GM10248 (cell line): ENCODE measurements around the gene MET.

ENCODE experiments used
- CTCF ChIA-PET: fragments of 300-600 bp; sonication (Branson Sonifier 250); formaldehyde crosslinking; extraction: SDS; loops from one replicate; lab custom pipeline; 2021; ENCODE audit warnings: antibody characterized with exemption; lab: Yijun Ruan, JAX
- POLR2A ChIA-PET: fragments of 350-650 bp; sonication (Branson Sonifier 250); formaldehyde crosslinking; extraction: SDS; loops from one replicate; lab custom pipeline; 2020; ENCODE audit warnings: antibody characterized with exemption; lab: Yijun Ruan, JAX
- DNase-seq: peaks from one replicate; pipeline ENCODE4 v3.0.0; 2012; ENCODE audit errors: extremely low spot score
- TF ChIP-seq, protein P1 (sequence below): IDR thresholded peaks from 2 replicates; pipeline ENCODE4 v1.5.1; 2012; ENCODE audit warnings: mild to moderate bottlenecking, low read depth; ENCODE audit errors: extremely low read depth, missing control alignments, control extremely low read depth

MET gene

DNA sequence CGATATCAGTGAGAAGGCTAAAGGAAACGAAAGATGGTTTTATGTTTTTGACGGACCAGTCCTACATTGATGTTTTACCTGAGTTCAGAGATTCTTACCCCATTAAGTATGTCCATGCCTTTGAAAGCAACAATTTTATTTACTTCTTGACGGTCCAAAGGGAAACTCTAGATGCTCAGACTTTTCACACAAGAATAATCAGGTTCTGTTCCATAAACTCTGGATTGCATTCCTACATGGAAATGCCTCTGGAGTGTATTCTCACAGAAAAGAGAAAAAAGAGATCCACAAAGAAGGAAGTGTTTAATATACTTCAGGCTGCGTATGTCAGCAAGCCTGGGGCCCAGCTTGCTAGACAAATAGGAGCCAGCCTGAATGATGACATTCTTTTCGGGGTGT, 27.7 kb downstream of the MET start:
- ChIA-PET CTCF (no interaction called here), POLR2A (no interaction called here)
- TF ChIP-seq, protein P1, sequence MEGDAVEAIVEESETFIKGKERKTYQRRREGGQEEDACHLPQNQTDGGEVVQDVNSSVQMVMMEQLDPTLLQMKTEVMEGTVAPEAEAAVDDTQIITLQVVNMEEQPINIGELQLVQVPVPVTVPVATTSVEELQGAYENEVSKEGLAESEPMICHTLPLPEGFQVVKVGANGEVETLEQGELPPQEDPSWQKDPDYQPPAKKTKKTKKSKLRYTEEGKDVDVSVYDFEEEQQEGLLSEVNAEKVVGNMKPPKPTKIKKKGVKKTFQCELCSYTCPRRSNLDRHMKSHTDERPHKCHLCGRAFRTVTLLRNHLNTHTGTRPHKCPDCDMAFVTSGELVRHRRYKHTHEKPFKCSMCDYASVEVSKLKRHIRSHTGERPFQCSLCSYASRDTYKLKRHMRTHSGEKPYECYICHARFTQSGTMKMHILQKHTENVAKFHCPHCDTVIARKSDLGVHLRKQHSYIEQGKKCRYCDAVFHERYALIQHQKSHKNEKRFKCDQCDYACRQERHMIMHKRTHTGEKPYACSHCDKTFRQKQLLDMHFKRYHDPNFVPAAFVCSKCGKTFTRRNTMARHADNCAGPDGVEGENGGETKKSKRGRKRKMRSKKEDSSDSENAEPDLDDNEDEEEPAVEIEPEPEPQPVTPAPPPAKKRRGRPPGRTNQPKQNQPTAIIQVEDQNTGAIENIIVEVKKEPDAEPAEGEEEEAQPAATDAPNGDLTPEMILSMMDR, result no peak
- no peak for DNase-seq

DNA sequence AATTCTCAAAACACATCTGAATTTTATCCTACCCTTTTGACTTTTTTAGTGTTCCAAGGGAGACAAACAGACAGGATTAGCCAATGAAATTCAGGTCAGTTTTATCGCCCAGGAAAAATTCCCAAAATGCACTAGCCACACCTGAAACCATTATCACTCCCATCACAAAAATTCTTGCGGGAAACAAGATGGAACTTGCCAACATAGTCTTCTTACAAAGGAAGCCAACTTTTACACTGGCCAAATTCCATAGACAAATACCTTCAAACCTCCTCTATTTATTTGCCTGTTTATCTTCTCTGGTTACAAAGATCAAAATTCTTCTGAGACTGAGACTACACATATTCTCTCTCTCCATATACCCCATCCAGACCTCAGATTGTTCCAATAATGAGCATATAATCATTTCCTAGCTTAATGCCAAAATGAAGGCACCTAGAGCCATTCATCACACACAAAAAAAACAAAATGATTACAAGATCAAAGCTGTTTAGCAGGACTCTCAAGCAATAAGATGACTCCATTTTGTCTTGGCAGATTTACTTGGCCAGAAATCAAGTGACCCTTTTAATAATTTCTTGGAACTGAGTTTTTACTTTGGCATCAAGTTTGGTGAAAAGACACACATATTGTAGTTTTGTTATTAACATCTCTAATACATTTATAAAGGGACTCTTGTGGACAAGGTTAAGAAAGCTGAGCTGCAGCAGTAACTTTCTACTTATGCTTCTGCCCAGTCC, 30.2 kb downstream of the MET start:
- ChIA-PET POLR2A (no interaction called here), CTCF (interaction anchor here (1.3 to 1.7 kb wide), 3 partner anchors 9 to 94 kb away, joined by 3 read pairs; no protein-coding TSS in a partner anchor)
- no peak for DNase-seq
- TF ChIP-seq, protein P1, result no peak

DNA sequence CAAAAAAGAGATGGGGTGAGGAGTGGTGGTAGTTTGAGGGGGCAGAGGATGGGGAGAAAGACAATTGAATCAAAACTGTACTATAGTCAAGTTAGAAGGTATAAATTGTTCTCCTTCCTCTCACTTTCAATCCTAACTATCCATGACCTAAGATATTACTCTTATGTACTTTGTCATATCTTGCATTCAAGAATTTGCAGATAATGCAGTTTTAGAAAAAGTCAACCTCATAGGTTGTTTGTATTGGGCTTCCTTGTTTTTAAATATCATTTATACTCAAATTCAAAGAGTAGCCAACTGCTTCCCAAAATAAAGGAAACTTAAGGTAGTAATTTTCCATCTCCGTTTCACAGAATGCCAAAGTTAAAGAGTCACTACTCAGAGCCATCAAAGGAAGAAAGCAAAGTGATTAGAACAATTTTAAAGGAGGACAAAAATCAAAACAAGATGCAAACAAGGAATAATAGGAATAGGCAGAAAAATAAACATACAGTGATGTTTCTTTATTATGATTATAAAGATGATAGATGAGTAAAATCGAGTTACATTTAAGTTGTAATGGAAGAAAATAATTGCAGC, 32.7 kb downstream of the MET start:
- DNase-seq, result no peak
- TF ChIP-seq, protein P1, result no peak
- CTCF ChIA-PET, result no interaction called here
- POLR2A ChIA-PET, result no interaction called here

DNA sequence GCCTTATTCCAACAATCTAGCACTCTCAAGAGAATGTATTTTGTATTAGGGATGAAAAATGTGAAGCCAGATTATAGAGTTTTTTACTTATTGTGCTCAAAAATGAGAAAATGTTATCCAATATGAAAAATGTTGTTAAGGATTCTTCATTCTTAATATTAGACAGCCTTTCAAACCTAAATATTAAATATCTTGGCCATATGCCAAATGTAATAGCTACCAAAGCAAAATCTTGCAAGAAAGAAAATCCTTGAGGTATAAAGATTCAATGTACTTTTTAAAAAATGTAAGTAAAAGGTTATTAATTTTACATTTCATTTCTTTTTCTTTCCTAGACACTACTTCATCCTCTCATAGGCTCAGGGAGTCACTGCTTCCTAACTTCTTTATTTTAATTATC, 33.4 kb downstream of the MET start:
- ChIA-PET CTCF (no interaction called here), POLR2A (no interaction called here)
- no peak for DNase-seq
- TF ChIP-seq, protein P1, result no peak

DNA sequence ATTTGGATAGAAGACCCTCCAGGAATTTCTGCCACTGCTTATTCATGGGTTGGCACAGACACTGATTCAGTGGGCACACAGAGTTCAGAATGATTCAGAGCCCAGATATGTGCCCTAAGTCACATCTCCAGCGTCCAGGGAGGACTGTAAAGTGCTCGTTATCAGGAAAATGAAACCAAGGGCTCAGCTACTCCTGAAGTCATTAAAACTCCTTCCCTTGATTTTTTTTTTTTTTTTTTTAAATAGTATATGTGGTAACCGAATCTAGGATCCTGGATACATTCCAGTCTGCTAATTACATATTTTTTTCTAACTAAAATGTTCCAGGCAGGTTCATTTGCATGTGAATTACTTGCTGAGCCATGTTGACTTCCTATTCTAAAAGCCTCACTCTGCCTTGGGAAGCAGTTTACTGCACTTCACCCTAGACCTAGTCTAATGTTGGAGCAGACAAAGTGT, 34.7 kb downstream of the MET start:
- ChIA-PET POLR2A (no interaction called here), CTCF (no interaction called here)
- DNase-seq, result no peak
- TF ChIP-seq, protein P1, result no peak

DNA sequence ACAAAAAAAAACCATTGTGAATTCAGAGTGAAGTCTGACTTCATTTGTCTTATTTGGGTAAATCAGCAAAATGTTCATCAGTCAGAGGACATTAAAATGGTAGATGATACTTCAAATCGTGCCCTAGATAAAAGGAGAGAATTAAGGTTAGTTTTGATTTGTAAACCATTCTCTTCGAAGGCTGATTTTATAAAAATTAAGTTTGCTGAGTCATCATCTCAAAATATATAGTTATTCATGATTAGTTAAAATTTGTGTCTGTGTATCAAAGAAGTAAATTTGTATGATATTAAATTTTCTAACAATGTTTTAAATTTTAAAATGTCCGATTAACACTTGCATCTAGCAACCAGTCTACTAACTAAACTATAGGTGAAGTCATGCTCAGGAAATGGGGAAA, 35.3 kb downstream of the MET start:
- no peak for DNase-seq
- POLR2A ChIA-PET, result no interaction called here
- CTCF ChIA-PET, result interaction anchor here (1.4 kb wide), 1 partner anchor 10 kb away, joined by 5 read pairs; no protein-coding TSS in a partner anchor
- TF ChIP-seq, protein P1, result no peak
